IPS DF 6.9 (cell line): ENCODE measurements around the gene S100A9.
"Not testable (repeated sequence)": the region's sequence is repeated elsewhere in the genome, so short reads cannot be mapped to it uniquely, and the experiment has no call there.

Source experiments
- DNase-seq: peaks from one replicate; pipeline ENCODE4 v3.0.0-alpha.2; 2013; ENCODE audit warnings: low read depth, low spot score
- H3K27ac ChIP-seq: one replicate; pipeline ENCODE4 v1.5.1; 2013; ENCODE audit warnings: low read length, control low read depth
- H3K27me3 ChIP-seq: 2 replicates; pipeline ENCODE4 v1.6.1; 2013; ENCODE audit warnings: mild to moderate bottlenecking, low read length; ENCODE audit not compliant: control insufficient read depth, insufficient read depth
- H3K36me3 ChIP-seq: 2 replicates; pipeline ENCODE4 v1.6.1; 2013; ENCODE audit warnings: low read length; ENCODE audit not compliant: control insufficient read depth, insufficient read depth
- H3K4me1 ChIP-seq: 2 replicates; pipeline ENCODE4 v1.6.1; 2013; ENCODE audit warnings: low read length; ENCODE audit not compliant: control insufficient read depth, insufficient read depth
- H3K4me3 ChIP-seq: 2 replicates; pipeline ENCODE4 v1.5.1; 2013; ENCODE audit warnings: mild to moderate bottlenecking, low read length
- H3K9me3 ChIP-seq: 2 replicates; pipeline ENCODE4 v1.6.1; 2013; ENCODE audit warnings: low read length, inconsistent platforms; ENCODE audit not compliant: control insufficient read depth, insufficient read depth
- WGBS: extraction: QIAGEN DNeasy Blood & Tissue Kit; methylation state at CpG from one replicate; pipeline ENCODE4 v1.1.7; 2013; ENCODE audit warnings: mixed read lengths, missing lambda C conversion rate; ENCODE audit not compliant: insufficient read length, insufficient coverage; 5-methylcytosine and 5-hydroxymethylcytosine counted together

S100A9 gene

DNA sequence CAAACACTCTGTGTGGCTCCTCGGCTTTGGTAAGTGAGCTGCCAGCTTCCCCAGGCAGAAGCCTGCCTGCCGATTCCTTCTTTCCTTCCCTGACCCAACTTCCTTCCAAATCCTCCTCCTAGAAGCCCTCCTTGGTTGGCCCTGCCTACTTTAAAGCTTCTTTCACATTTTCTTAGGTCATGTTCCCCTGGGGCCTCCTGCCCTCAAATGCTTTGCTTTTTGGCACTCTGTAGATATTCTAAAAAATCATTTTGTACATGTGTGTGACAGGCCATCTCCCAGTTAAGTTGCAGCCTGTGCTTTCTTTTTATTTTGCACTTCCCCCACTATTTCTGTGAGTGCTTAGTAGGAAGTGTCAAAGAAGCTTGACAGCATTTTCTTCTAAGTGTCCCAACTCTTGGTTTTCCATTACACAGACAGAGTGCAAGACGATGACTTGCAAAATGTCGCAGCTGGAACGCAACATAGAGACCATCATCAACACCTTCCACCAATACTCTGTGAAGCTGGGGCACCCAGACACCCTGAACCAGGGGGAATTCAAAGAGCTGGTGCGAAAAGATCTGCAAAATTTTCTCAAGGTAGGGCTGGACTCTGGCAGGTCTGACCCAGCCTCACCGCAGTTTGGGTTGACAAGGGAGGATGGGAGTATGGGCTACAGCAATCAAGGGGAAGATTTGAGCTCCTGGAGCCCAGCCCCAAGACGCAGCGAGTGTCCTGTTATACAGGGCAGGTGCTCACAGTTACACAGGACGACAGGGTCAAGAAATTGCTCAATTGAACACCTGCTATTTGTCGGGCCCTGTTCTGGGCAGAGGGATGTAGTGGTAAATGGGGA lies at the start of gene S100A9:
TSS of gene S100A9 (plus strand) at position 2 of the 838 bp plus-strand sequence. CDS start at position 432, 430 bp downstream.
- DNase-seq = no peak
- H3K4me3 ChIP-seq = no peak within 1 kb of the TSS
- H3K27me3 ChIP-seq = no peaks in the 10 kb centered on the region
- H3K9me3 ChIP-seq = no peaks in the 10 kb centered on the region
- H3K36me3 ChIP-seq = no peaks in the 10 kb centered on the region
- no CpG with 5 or more reads among the region's 11 CpGs for WGBS
- no peak within 1 kb of the TSS for H3K27ac ChIP-seq
- H3K4me1 ChIP-seq = no peaks in the 10 kb centered on the region

DNA sequence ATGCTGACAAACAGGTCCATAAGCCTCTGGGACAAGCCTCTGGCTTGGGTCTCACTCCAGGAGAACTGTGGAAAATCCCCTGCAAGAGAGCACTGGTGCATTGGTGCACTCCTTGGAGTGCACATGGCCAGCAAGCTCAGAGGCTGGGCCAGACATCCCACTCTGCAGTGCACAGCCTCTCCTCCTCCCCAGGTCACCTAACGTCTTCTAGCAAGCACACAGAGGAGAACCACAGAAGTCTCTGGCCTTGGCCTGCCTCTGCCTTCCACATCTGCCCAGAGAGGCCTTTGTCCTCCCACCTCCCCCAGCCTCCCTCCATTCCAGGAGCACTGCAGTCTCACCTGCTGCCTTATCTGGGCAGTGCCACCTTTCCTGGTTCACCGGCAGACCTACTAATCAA lies 49.1 kb upstream of the S100A9 start:
- no peaks in the 10 kb centered on the region for H3K36me3 ChIP-seq
- peaks cover 1% of the 10 kb centered on the region; the same call in 1 of the 2 replicates for H3K4me1 ChIP-seq
- H3K9me3 ChIP-seq = no peaks in the 10 kb centered on the region
- H3K27ac ChIP-seq = no peak overlapping the region
- DNase-seq = no peak
- WGBS = no CpG with 5 or more reads among the region's 2 CpGs
- H3K27me3 ChIP-seq = no peaks in the 10 kb centered on the region
- H3K4me3 ChIP-seq = no peak overlapping the region

DNA sequence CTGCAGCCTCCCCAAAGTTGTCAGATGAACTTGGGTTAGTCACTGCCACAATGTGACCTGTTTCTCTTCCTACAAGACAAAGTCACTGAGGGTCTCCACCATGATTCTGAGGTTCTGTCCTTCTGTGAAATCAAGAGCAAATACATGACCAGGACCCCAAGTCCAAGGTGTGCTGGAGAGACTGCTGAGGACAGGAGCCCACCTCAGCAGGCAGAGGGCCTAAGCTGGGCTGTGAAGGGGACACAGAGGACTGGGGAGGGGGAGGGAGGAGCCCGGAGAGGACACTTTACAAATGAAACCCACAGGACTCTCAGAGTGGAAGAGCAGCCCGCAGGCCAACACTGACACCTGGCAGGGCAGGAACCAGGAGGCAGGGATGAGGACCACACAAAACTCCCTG lies 48.2 kb upstream of the S100A9 start:
- WGBS = no CpG with 5 or more reads among the region's 2 CpGs
- H3K27me3 ChIP-seq = no peaks in the 10 kb centered on the region
- no peaks in the 10 kb centered on the region for H3K36me3 ChIP-seq

DNA sequence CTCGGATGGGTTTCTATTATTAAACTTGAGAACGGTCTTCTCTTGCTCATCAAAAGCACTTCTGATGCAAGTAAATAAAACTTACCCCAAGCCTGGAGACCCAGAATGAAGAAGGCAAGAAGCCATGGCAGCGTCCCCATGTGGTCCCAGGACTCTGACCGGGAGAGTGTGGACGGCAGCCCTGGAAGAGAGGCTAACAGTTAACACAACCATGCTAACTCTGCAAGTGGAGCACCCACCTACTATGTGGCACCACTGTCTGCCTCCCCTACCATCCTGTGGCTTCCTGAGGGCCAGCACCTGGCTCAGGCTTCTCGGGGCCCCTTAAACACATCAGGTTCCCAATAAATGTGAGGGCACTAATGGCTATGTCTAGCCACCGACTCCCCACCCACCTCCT lies 47.1 kb upstream of the S100A9 start:
- H3K27me3 ChIP-seq = no peaks in the 10 kb centered on the region

More for the DNA sequence above, 48.2 kb upstream of the S100A9 start:
- DNase-seq = no peak
- no peak overlapping the region for H3K27ac ChIP-seq
- H3K4me1 ChIP-seq = peaks cover 1% of the 10 kb centered on the region; the same call in 1 of the 2 replicates
- H3K4me3 ChIP-seq = no peak overlapping the region
- H3K9me3 ChIP-seq = no peaks in the 10 kb centered on the region

DNA sequence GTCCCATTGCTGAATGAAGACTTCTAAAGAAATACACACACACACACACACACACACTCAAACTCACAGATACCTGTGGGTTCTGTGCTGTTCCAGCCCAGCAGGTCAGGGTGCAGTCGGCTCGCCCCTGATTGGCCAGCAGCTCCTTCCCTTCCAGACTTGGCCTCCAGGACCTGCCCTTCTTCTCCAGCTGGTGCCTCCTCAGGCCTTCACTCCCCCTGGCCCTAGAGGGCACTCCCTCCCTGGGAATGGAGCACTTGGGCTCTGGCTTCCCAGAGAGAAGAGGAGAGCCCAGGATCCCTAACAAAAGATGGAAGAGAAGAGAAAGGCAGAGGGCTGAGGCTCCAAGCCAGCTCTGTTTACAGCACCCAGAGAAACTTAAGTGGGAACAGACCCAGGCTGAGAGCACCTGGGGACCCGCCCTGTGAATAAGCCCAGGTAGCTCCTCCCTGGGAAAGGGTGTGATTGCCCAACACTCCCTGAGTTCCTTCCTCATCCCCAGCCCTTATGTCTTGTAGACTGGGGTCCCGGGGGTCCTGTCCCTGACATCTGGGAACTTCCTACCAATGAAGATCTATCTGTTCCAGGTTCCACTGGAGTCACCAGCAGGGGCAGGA lies 45.0 kb upstream of the S100A9 start, which contains the start of gene PGLYRP3:
TSS of gene PGLYRP3 (minus strand) at position 383 of the 617 bp plus-strand sequence. CDS start 2,287 bp downstream, outside the sequence.
- Histone ChIP-seq H3K27ac (no peak within 1 kb of the TSS), H3K4me1 (no peaks in the 10 kb centered on the region), H3K4me3 (no peak within 1 kb of the TSS), H3K9me3 (no peaks in the 10 kb centered on the region), H3K36me3 (no peaks in the 10 kb centered on the region), H3K27me3 (no peaks in the 10 kb centered on the region)
- no CpG with 5 or more reads among the region's 4 CpGs for WGBS
- DNase-seq = no peak

More for the DNA sequence above, 47.1 kb upstream of the S100A9 start:
- peaks cover 1% of the 10 kb centered on the region; the same call in 1 of the 2 replicates for H3K4me1 ChIP-seq
- no peak overlapping the region for H3K27ac ChIP-seq
- no peaks in the 10 kb centered on the region for H3K9me3 ChIP-seq
- no peak for DNase-seq
- H3K36me3 ChIP-seq = no peaks in the 10 kb centered on the region
- WGBS = no CpG with 5 or more reads among the region's 7 CpGs
- no peak overlapping the region for H3K4me3 ChIP-seq

DNA sequence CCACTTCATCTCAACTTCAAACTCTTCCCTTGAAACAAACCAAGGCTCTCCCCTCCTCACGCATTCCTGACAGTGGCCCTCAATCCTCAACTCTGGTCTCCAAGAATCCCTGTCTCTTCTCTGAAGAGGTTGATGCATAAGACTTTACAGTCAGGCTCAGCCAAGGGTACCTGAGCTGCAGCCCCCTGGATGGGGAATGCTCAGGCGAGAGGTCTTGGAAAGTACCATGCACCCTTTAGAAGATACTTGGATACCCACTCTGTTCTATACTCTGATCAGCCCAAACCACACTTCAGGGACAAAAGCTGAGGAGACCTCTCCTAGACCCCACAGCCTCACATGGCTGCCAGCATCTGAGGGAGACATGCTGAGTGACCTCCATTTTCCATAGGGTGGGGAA lies 44.4 kb upstream of the S100A9 start:
- Histone ChIP-seq H3K4me1 (no peaks in the 10 kb centered on the region), H3K27ac (no peak overlapping the region), H3K9me3 (no peaks in the 10 kb centered on the region), H3K36me3 (no peaks in the 10 kb centered on the region), H3K4me3 (no peak overlapping the region), H3K27me3 (no peaks in the 10 kb centered on the region)
- no peak for DNase-seq
- WGBS = no CpG with 5 or more reads among the region's 2 CpGs

DNA sequence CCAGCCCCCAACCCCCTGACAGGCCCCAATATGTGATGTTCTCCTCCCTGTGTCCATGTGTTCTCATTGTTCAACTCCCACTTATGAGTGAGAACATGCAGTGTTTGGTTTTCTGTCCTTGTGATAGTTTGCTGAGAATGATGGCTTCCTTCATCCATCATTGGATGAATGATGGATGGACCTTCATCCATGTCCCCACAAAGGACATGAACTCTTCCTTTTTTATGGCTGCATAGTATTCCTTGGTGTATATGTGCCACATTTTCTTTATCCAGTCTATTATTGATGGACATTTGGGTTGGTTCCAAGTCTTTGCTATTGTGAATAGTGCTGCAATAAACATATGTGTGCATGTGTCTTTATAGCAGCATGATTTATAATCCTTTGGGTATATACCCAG lies 43.3 kb upstream of the S100A9 start:
- not testable (repeated sequence) for H3K36me3 ChIP-seq, H3K27me3 ChIP-seq, H3K9me3 ChIP-seq, H3K27ac ChIP-seq, H3K4me3 ChIP-seq, H3K4me1 ChIP-seq, DNase-seq

DNA sequence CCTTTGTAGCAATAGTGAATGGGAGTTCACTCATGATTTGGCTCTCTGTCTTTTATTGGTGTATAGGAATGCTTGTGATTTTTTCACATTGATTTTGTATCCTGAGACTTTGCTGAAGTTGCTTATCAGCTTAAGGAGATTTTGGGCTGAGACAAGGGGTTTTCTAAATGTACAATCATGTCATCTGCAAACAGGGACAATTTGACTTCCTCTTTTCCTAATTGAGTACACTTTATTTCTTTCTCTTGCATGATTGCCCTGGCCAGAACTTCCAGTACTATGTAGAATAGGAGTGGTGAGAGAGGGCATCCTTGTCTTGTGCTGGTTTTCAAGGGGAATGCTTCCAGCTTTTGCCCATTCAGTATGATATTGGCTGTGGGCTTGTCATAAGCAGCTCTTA lies 41.6 kb upstream of the S100A9 start:
- H3K27me3 ChIP-seq, H3K36me3 ChIP-seq, H3K9me3 ChIP-seq, DNase-seq, H3K4me1 ChIP-seq, H3K27ac ChIP-seq, H3K4me3 ChIP-seq: not testable (repeated sequence)

DNA sequence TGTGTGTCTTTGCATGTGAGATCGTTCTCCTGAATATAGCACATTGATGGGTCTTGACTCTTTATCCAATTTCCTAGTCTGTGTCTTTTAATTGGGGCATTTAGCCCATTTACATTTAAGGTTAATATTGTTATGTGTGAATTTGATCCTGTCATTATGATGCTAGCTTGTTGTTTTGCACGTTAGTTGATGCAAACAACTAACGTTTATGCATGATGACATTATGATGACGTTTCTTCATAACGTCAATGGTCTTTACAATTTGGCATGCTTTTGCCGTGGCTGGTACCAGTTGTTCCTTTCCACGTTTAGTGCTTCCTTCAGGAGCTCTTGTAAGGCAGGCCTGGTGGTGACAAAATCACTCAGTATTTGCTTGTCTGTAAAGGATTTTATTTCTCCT lies 39.5 kb upstream of the S100A9 start:
- H3K4me1 ChIP-seq, H3K4me3 ChIP-seq, H3K27me3 ChIP-seq, H3K36me3 ChIP-seq, H3K27ac ChIP-seq, DNase-seq, H3K9me3 ChIP-seq: not testable (repeated sequence)
- WGBS = no CpG with 5 or more reads among the region's 7 CpGs

DNA sequence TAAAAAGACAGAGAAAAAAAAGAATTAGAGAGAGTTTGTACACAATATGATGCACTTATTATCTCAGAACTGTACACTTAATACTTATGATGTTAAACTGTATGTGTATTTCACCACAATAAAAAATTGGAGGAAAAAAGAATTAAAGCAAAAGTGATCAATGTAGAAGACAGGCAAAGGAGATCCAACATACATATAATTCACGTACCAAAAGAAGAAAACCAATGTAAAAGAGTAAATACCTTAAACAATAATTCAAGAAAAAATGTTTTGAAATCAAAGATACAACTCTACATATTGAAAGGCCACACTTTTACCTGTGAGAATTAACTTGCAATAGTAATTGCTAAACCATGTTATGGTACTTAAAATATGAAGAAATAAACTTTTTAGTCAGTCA lies 35.1 kb upstream of the S100A9 start:
- Histone ChIP-seq H3K27me3 (no peaks in the 10 kb centered on the region), H3K4me1 (no peaks in the 10 kb centered on the region), H3K27ac (no peak overlapping the region), H3K36me3 (no peaks in the 10 kb centered on the region), H3K9me3 (no peaks in the 10 kb centered on the region), H3K4me3 (no peak overlapping the region)
- WGBS = no CpG with 5 or more reads among the region's 1 CpG
- DNase-seq = no peak

DNA sequence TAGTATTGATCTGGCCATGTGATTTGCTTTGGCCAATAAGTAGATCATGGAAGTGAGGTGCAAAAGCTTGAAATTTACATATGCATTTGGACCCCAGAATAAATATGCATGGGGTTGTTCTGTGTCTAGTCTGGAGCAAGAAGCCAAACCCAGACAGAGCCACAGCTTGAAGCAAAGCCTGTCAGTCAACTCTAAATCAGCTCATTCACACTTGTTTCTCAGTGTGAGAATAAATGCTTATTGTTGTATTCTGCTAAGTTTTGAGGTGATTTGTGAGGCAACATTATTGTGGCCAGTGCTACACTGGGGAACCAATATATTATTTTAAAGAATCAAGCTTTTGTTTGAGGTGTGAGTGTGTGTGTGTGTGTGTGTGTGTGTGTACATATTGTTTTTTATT lies 32.7 kb upstream of the S100A9 start:
- Histone ChIP-seq H3K9me3 (no peaks in the 10 kb centered on the region), H3K27ac (no peak overlapping the region), H3K4me1 (no peaks in the 10 kb centered on the region), H3K27me3 (no peaks in the 10 kb centered on the region), H3K4me3 (no peak overlapping the region), H3K36me3 (no peaks in the 10 kb centered on the region)
- DNase-seq = no peak
